HUES6 (cell line): ENCODE measurements around the gene TRIM2.
"Not testable (repeated sequence)": the region's sequence is repeated elsewhere in the genome, so short reads cannot be mapped to it uniquely, and the experiment has no call there.

Source experiments
- H3K27ac ChIP-seq: 2 replicates; pipeline ENCODE4 v1.7.0; 2013; ENCODE audit warnings: low read depth, mild to moderate bottlenecking, low read length, inconsistent platforms
- H3K27me3 ChIP-seq: 2 replicates; pipeline ENCODE4 v1.6.1; 2013; ENCODE audit warnings: low read length; ENCODE audit not compliant: control insufficient read depth, insufficient read depth
- H3K36me3 ChIP-seq: 2 replicates; pipeline ENCODE4 v1.6.1; 2013; ENCODE audit warnings: low read length; ENCODE audit not compliant: control insufficient read depth, insufficient read depth
- H3K4me1 ChIP-seq: 2 replicates; pipeline ENCODE4 v1.6.1; 2013; ENCODE audit warnings: low read length; ENCODE audit not compliant: control insufficient read depth, insufficient read depth
- H3K4me3 ChIP-seq: 2 replicates; pipeline ENCODE4 v1.5.1; 2013; ENCODE audit warnings: low read depth, low read length
- H3K9ac ChIP-seq: one replicate; pipeline ENCODE4 v1.6.1; 2013; ENCODE audit warnings: mild to moderate bottlenecking, low read length
- H3K9me3 ChIP-seq: 2 replicates; pipeline ENCODE4 v1.6.1; 2013; ENCODE audit warnings: low read depth, low read length; ENCODE audit not compliant: control insufficient read depth, insufficient read depth

The TRIM2 gene

DNA sequence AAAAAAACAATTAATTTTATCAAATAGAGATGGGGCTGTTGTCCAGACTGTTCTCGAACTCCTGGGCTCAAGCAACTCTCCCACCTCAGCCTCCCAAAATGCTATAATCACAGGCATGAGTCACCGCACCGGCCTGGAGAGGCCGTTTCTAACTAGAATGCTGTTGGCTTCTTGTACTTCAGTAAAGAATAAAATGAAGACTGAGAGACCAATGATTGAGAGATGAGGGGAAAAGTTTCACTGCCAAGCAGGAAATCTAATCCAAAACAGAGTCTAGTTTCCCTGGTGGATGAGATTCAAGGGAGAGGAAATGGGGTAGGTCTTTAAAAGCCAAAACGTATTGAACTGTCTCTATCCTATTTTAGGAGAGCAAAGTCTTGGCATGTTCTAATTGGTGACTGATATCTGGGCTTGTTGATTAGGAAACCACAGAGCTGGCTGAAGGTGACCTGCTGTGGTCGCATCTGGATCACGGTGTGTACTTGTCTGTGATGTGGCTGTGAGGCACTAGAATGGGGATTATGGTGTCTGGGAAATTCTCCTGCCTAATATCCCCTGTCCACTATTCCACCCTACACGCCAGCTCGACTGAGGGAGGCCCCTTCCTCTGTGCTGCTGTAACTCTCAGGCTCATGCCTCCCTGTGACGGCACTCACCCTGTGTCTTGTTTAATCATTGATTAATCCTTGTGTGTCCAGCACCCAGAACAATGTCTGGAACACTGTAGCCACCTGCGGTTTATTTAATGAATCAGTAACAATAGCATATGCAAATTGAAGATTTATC is 15.0 kb upstream of the TRIM2 start:
- no peak overlapping the region for H3K4me3 ChIP-seq
- H3K27me3 ChIP-seq = no peaks in the 10 kb centered on the region
- H3K9me3 ChIP-seq = no peaks in the 10 kb centered on the region
- H3K27ac ChIP-seq = no peak overlapping the region
- no peak overlapping the region for H3K9ac ChIP-seq
- peaks cover 14% of the 10 kb centered on the region for H3K4me1 ChIP-seq
- H3K36me3 ChIP-seq = no peaks in the 10 kb centered on the region

GRCh38 chr4:153191795-153192363 is 12.4 kb upstream of the TRIM2 start:
- H3K27me3 ChIP-seq = no peaks in the 10 kb centered on the region
- no peaks in the 10 kb centered on the region for H3K9me3 ChIP-seq
- peaks cover 14% of the 10 kb centered on the region for H3K4me1 ChIP-seq
- H3K36me3 ChIP-seq = no peaks in the 10 kb centered on the region
- H3K9ac ChIP-seq = no peak overlapping the region
- H3K4me3 ChIP-seq = no peak overlapping the region
- H3K27ac ChIP-seq = no peak overlapping the region

- Histone ChIP-seq H3K9ac (no peak overlapping the region), H3K27ac (no peak overlapping the region), H3K9me3 (no peaks in the 10 kb centered on the region), H3K36me3 (no peaks in the 10 kb centered on the region), H3K4me3 (no peak overlapping the region), H3K27me3 (no peaks in the 10 kb centered on the region), H3K4me1 (no peaks in the 10 kb centered on the region)
These were observed 6.9 kb upstream of the TRIM2 start for GRCh38 chr4:153197301-153197700.

- H3K9ac ChIP-seq = no peak overlapping the region
- H3K4me1 ChIP-seq = no peaks in the 10 kb centered on the region
- no peaks in the 10 kb centered on the region for H3K36me3 ChIP-seq
- H3K27ac ChIP-seq = no peak overlapping the region
- H3K9me3 ChIP-seq = no peaks in the 10 kb centered on the region
- no peaks in the 10 kb centered on the region for H3K27me3 ChIP-seq
- H3K4me3 ChIP-seq = no peak overlapping the region
These were observed 5.5 kb upstream of the TRIM2 start for GRCh38 chr4:153198719-153199118.

GRCh38 chr4:153203746-153204145 is 497 bp upstream of the TRIM2 start:
- not testable (repeated sequence) for H3K9ac ChIP-seq, H3K27ac ChIP-seq, H3K36me3 ChIP-seq, H3K9me3 ChIP-seq
- peak overlapping the region; percentile 61 for H3K4me3 ChIP-seq
- H3K27me3 ChIP-seq = peaks cover 14% of the 10 kb centered on the region
- peaks cover 41% of the 10 kb centered on the region for H3K4me1 ChIP-seq

GRCh38 chr4:153204728-153205648 is 745 bp downstream of the TRIM2 start:
- Histone ChIP-seq H3K9me3 (no peaks in the 10 kb centered on the region), H3K9ac (peak overlapping the region; percentile 66), H3K4me1 (peaks cover 50% of the 10 kb centered on the region), H3K27me3 (peaks cover 14% of the 10 kb centered on the region), H3K4me3 (peak overlapping the region; percentile 61), H3K27ac (no peak overlapping the region; the same call in 1 of the 2 replicates), H3K36me3 (no peaks in the 10 kb centered on the region)

GRCh38 chr4:153205757-153206156 is 1.5 kb downstream of the TRIM2 start:
- peaks cover 50% of the 10 kb centered on the region for H3K4me1 ChIP-seq
- H3K4me3 ChIP-seq = peak overlapping the region; percentile 61
- peaks cover 14% of the 10 kb centered on the region for H3K27me3 ChIP-seq
- no peaks in the 10 kb centered on the region for H3K9me3 ChIP-seq
- H3K27ac ChIP-seq = 0 out of 2 replicates have a peak overlapping the region, but pooled peaks have one; percentile 3
- peak overlapping the region; percentile 18 for H3K9ac ChIP-seq
- no peaks in the 10 kb centered on the region for H3K36me3 ChIP-seq

GRCh38 chr4:153206534-153206933 is 2.3 kb downstream of the TRIM2 start:
- Histone ChIP-seq H3K36me3 (no peaks in the 10 kb centered on the region), H3K27me3 (peaks cover 14% of the 10 kb centered on the region), H3K9me3 (no peaks in the 10 kb centered on the region), H3K4me1 (peaks cover 50% of the 10 kb centered on the region), H3K27ac (0 out of 2 replicates have a peak overlapping the region, but pooled peaks have one; percentile 39), H3K4me3 (peak overlapping the region; percentile 61), H3K9ac (peak overlapping the region; percentile 18)

GRCh38 chr4:153207027-153207426 is 2.8 kb downstream of the TRIM2 start:
- H3K9ac ChIP-seq = no peak overlapping the region
- peaks cover 14% of the 10 kb centered on the region for H3K27me3 ChIP-seq
- peaks cover 50% of the 10 kb centered on the region for H3K4me1 ChIP-seq
- H3K36me3 ChIP-seq = no peaks in the 10 kb centered on the region
- peak overlapping the region; percentile 39; the same call in 1 of the 2 replicates for H3K27ac ChIP-seq
- H3K4me3 ChIP-seq = peak overlapping the region; percentile 61
- peaks cover 2% of the 10 kb centered on the region; the same call in 1 of the 2 replicates for H3K9me3 ChIP-seq

- no peaks in the 10 kb centered on the region for H3K36me3 ChIP-seq
- peak overlapping the region; percentile 61; the same call in 1 of the 2 replicates for H3K4me3 ChIP-seq
- peaks cover 14% of the 10 kb centered on the region for H3K27me3 ChIP-seq
- H3K27ac ChIP-seq = peak overlapping the region; percentile 39; the same call in 1 of the 2 replicates
- peaks cover 2% of the 10 kb centered on the region; the same call in 1 of the 2 replicates for H3K9me3 ChIP-seq
- H3K4me1 ChIP-seq = peaks cover 50% of the 10 kb centered on the region
- H3K9ac ChIP-seq = no peak overlapping the region
These were observed 3.3 kb downstream of the TRIM2 start for GRCh38 chr4:153207567-153207966.
